Stimulated activated CD4-positive, alpha-beta T cell treated with anti-CD3 and anti-CD28 coated beads, Interleukin-1b, Interleukin-23, amount 100 ng/mL, for 4 hours (primary cell): ENCODE measurements around the gene METTL16.
"Not testable (repeated sequence)": the region's sequence is repeated elsewhere in the genome, so short reads cannot be mapped to it uniquely, and the experiment has no call there.

Experiments
- DNase-seq, 2 donors: peaks; one replicate each; pipeline ENCODE4 v3.0.0-alpha.2; 2020; ENCODE audit warnings: low read depth in 2 of 2

METTL16 gene

GRCh38 chr17:2502871-2503580, 8.7 kb downstream of the METTL16 start:
- no peak for DNase-seq

GRCh38 chr17:2500446-2500845, 11.2 kb downstream of the METTL16 start:
- DNase-seq, result no peak

- not testable (repeated sequence) for DNase-seq
Measured at GRCh38 chr17:2489286-2489685, 22.4 kb downstream of the METTL16 start.

GRCh38 chr17:2487306-2487705, 24.4 kb downstream of the METTL16 start:
- no peak for DNase-seq

- not testable (repeated sequence) for DNase-seq
Measured at GRCh38 chr17:2486709-2487108, 25.0 kb downstream of the METTL16 start.

- no peak for DNase-seq
Measured at GRCh38 chr17:2485970-2486369, 25.7 kb downstream of the METTL16 start.

- no peak for DNase-seq
Measured at GRCh38 chr17:2485543-2485942, 26.1 kb downstream of the METTL16 start.

GRCh38 chr17:2484876-2485275, 26.8 kb downstream of the METTL16 start:
- no peak for DNase-seq

GRCh38 chr17:2483084-2483483, 28.6 kb downstream of the METTL16 start:
- no peak for DNase-seq

- no peak for DNase-seq
Measured at GRCh38 chr17:2482218-2482617, 29.5 kb downstream of the METTL16 start.

GRCh38 chr17:2481760-2482159, 29.9 kb downstream of the METTL16 start:
- no peak for DNase-seq

- no peak for DNase-seq
Measured at GRCh38 chr17:2478458-2478857, 33.2 kb downstream of the METTL16 start.

GRCh38 chr17:2475056-2475455, 36.6 kb downstream of the METTL16 start:
- no peak for DNase-seq

- DNase-seq, result no peak
Measured at GRCh38 chr17:2474371-2474770, 37.3 kb downstream of the METTL16 start.

GRCh38 chr17:2468270-2468669, 43.4 kb downstream of the METTL16 start:
- DNase-seq, result no peak

GRCh38 chr17:2466931-2467330, 44.8 kb downstream of the METTL16 start:
- DNase-seq, result no peak

- DNase-seq, result no peak
Measured at GRCh38 chr17:2462481-2462880, 49.2 kb downstream of the METTL16 start.

- no peak for DNase-seq
Measured at GRCh38 chr17:2459917-2460271, 51.8 kb downstream of the METTL16 start.

- no peak for DNase-seq
Measured at GRCh38 chr17:2457913-2458312, 53.8 kb downstream of the METTL16 start.

GRCh38 chr17:2456475-2456874, 55.2 kb downstream of the METTL16 start:
- no peak for DNase-seq

GRCh38 chr17:2455956-2456355, 55.7 kb downstream of the METTL16 start:
- DNase-seq, result no peak

GRCh38 chr17:2453866-2454265, 57.8 kb downstream of the METTL16 start:
- DNase-seq, result no peak

- DNase-seq, result no peak
Measured at GRCh38 chr17:2453325-2453724, 58.4 kb downstream of the METTL16 start.

GRCh38 chr17:2452216-2452750, 59.4 kb downstream of the METTL16 start:
- no peak for DNase-seq
